Glutamatergic neuron (in vitro differentiated cells): ENCODE data around the gene PRKCE. TPM values are rescaled to one million over a fixed set of nuclear protein-coding genes. Genes with fewer than 3 reads are reported as not detected.

ENCODE experiments used
- DNase-seq: peaks from one replicate; pipeline ENCODE4 v3.0.0; 2022
- H3K27ac Mint-ChIP-seq: one replicate; pipeline ENCODE4 v1.8.0; 2020; ENCODE audit warnings: mild to moderate bottlenecking, mixed read lengths, inconsistent platforms; ENCODE audit not compliant: unreplicated experiment
- H3K27me3 Mint-ChIP-seq: one replicate; pipeline ENCODE4 v1.8.0; 2020; ENCODE audit warnings: mild to moderate bottlenecking, moderate library complexity, mixed read lengths, inconsistent platforms; ENCODE audit not compliant: unreplicated experiment
- H3K36me3 Mint-ChIP-seq: one replicate; pipeline ENCODE4 v1.8.0; 2020; ENCODE audit warnings: mild to moderate bottlenecking, mixed read lengths, inconsistent platforms; ENCODE audit not compliant: unreplicated experiment
- H3K4me1 Mint-ChIP-seq: one replicate; pipeline ENCODE4 v1.8.0; 2020; ENCODE audit warnings: mild to moderate bottlenecking, low read depth, mixed read lengths, inconsistent platforms; ENCODE audit not compliant: unreplicated experiment
- H3K4me3 Mint-ChIP-seq: one replicate; pipeline ENCODE4 v1.8.0; 2020; ENCODE audit warnings: mild to moderate bottlenecking, mixed read lengths, inconsistent platforms; ENCODE audit not compliant: unreplicated experiment
- H3K9me3 Mint-ChIP-seq: one replicate; pipeline ENCODE4 v1.8.0; 2020; ENCODE audit warnings: mild to moderate bottlenecking, moderate library complexity, mixed read lengths, inconsistent platforms; ENCODE audit not compliant: unreplicated experiment
- CTCF ChIP-seq: fragments of 200-600 bp; sonication (generic); IDR thresholded peaks from one replicate; pipeline ENCODE4 v1.5.0; 2021; ENCODE audit not compliant: partially characterized antibody, unreplicated experiment
- total RNA-seq: library from RNA; stranded (reverse); fragmentation: NEBNext Ultra II Directional; extraction: Animal tissue kit (Norgen Biotek cat#: 25700); gene quantifications from one replicate; pipeline ENCODE4 v1.2.1, GENCODE V29; 2021; ENCODE audit not compliant: unreplicated experiment

Gene PRKCE
- total RNA-seq, 1 donor from 2014 or later: 74.8 TPM

- peaks cover 7% of the 10 kb centered on the region for H3K36me3 Mint-ChIP-seq
- DNase-seq: no peak
- H3K27ac Mint-ChIP-seq: no peak overlapping the region
- no peak overlapping the region for H3K4me3 Mint-ChIP-seq
- TF ChIP-seq CTCF: no peak
- H3K4me1 Mint-ChIP-seq: peaks cover 2% of the 10 kb centered on the region
- peaks cover 4% of the 10 kb centered on the region for H3K9me3 Mint-ChIP-seq
- H3K27me3 Mint-ChIP-seq: peaks cover 4% of the 10 kb centered on the region
Measured at GRCh38 chr2:46161911-46162310, 510.4 kb downstream of the PRKCE start.

- DNase-seq: no peak
- Mint-ChIP-seq H3K4me3 (no peak overlapping the region), H3K9me3 (peaks cover 4% of the 10 kb centered on the region), H3K36me3 (peaks cover 7% of the 10 kb centered on the region), H3K27me3 (peaks cover 4% of the 10 kb centered on the region), H3K27ac (no peak overlapping the region), H3K4me1 (peaks cover 2% of the 10 kb centered on the region)
- TF ChIP-seq CTCF: no peak
Measured at GRCh38 chr2:46162329-46163097, 511.0 kb downstream of the PRKCE start.

GRCh38 chr2:46163098-46163430 lies 511.6 kb downstream of the PRKCE start:
- no peak overlapping the region for H3K27ac Mint-ChIP-seq
- H3K9me3 Mint-ChIP-seq: peaks cover 4% of the 10 kb centered on the region
- no peak for DNase-seq
- H3K4me1 Mint-ChIP-seq: peaks cover 2% of the 10 kb centered on the region
- no peak overlapping the region for H3K4me3 Mint-ChIP-seq
- TF ChIP-seq CTCF: no peak
- peaks cover 6% of the 10 kb centered on the region for H3K27me3 Mint-ChIP-seq
- peaks cover 7% of the 10 kb centered on the region for H3K36me3 Mint-ChIP-seq

GRCh38 chr2:46163804-46164528 lies 512.5 kb downstream of the PRKCE start:
- Mint-ChIP-seq H3K27ac (no peak overlapping the region), H3K36me3 (peaks cover 7% of the 10 kb centered on the region), H3K9me3 (peaks cover 4% of the 10 kb centered on the region), H3K4me1 (peaks cover 2% of the 10 kb centered on the region), H3K4me3 (no peak overlapping the region), H3K27me3 (peaks cover 6% of the 10 kb centered on the region)
- TF ChIP-seq CTCF: no peak
- DNase-seq: no peak

- Mint-ChIP-seq H3K4me3 (no peak overlapping the region), H3K27me3 (peaks cover 5% of the 10 kb centered on the region), H3K4me1 (peaks cover 2% of the 10 kb centered on the region), H3K27ac (no peak overlapping the region), H3K9me3 (peaks cover 2% of the 10 kb centered on the region), H3K36me3 (peaks cover 7% of the 10 kb centered on the region)
- TF ChIP-seq CTCF: no peak
- no peak for DNase-seq
Measured at GRCh38 chr2:46164529-46165301, 513.2 kb downstream of the PRKCE start.
